ENCODE data around the gene MMP24. TPM values are rescaled to one million over a fixed set of nuclear protein-coding genes. Genes with fewer than 3 reads are reported as not detected.
"Not testable (repeated sequence)": the region's sequence is repeated elsewhere in the genome, so short reads cannot be mapped to it uniquely, and the experiment has no call there.

Gene MMP24
- total and polyA plus RNA-seq, 2 of the 13 experiments (the other 11 are each of a cell fraction or from before 2014, with no cell fraction given): 0.29 to 0.35 TPM

DNA sequence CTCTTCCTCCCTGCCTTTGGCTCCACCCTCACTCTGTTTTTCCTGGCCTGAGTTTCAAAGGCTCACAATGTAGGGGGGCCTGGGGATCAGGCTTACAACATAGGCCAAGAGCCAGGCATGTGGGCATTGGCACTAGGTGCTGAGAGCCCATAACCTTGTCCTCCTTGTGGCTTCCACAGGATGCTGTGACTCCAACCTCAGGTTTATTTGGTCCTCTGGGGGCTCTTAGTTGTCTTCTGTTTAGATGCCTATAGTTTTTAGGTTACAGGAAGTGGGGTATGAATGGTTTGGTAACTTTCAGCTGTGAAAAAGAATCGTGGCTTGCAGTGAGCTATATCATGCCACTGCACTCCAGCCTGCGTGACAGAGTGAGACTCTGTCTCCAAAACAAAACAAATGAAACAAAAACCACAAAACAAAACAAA is 25.6 kb downstream of the MMP24 start (continued):
- TF ChIP-seq, protein P1, sequence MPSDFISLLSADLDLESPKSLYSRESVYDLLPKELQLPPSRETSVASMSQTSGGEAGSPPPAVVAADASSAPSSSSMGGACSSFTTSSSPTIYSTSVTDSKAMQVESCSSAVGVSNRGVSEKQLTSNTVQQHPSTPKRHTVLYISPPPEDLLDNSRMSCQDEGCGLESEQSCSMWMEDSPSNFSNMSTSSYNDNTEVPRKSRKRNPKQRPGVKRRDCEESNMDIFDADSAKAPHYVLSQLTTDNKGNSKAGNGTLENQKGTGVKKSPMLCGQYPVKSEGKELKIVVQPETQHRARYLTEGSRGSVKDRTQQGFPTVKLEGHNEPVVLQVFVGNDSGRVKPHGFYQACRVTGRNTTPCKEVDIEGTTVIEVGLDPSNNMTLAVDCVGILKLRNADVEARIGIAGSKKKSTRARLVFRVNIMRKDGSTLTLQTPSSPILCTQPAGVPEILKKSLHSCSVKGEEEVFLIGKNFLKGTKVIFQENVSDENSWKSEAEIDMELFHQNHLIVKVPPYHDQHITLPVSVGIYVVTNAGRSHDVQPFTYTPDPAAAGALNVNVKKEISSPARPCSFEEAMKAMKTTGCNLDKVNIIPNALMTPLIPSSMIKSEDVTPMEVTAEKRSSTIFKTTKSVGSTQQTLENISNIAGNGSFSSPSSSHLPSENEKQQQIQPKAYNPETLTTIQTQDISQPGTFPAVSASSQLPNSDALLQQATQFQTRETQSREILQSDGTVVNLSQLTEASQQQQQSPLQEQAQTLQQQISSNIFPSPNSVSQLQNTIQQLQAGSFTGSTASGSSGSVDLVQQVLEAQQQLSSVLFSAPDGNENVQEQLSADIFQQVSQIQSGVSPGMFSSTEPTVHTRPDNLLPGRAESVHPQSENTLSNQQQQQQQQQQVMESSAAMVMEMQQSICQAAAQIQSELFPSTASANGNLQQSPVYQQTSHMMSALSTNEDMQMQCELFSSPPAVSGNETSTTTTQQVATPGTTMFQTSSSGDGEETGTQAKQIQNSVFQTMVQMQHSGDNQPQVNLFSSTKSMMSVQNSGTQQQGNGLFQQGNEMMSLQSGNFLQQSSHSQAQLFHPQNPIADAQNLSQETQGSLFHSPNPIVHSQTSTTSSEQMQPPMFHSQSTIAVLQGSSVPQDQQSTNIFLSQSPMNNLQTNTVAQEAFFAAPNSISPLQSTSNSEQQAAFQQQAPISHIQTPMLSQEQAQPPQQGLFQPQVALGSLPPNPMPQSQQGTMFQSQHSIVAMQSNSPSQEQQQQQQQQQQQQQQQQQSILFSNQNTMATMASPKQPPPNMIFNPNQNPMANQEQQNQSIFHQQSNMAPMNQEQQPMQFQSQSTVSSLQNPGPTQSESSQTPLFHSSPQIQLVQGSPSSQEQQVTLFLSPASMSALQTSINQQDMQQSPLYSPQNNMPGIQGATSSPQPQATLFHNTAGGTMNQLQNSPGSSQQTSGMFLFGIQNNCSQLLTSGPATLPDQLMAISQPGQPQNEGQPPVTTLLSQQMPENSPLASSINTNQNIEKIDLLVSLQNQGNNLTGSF (CRISPR knock-in tag; IDR thresholded peaks at IDR 0.05): no peak
- TF ChIP-seq, protein P2, sequence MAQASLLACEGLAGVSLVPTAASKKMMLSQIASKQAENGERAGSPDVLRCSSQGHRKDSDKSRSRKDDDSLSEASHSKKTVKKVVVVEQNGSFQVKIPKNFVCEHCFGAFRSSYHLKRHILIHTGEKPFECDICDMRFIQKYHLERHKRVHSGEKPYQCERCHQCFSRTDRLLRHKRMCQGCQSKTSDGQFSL (CRISPR knock-in tag; IDR thresholded peaks at IDR 0.05): no peak
- TF ChIP-seq SP2 (CRISPR knock-in tag; IDR thresholded peaks at IDR 0.05): no peak
- TF ChIP-seq, protein P3, sequence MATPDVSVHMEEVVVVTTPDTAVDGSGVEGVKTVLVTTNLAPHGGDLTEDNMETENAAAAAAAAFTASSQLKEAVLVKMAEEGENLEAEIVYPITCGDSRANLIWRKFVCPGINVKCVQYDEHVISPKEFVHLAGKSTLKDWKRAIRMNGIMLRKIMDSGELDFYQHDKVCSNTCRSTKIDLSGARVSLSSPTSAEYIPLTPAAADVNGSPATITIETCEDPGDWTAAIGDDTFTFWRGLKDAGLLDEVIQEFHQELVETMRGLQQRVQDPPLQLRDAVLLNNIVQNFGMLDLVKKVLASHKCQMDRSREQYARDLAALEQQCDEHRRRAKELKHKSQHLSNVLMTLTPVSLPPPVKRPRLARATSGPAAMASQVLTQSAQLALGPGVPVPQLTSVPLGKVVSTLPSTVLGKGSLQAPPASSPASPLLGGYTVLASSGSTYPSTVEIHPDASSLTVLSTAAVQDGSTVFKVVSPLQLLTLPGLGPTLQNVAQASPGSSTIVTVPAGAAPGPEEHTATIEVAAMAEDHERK (CRISPR knock-in tag; IDR thresholded peaks at IDR 0.05; ENCODE audit: low read depth): no peak
- no peak for TF ChIP-seq NFE2L2 (IDR thresholded peaks at IDR 0.05; ENCODE audit: low read length)
- TF ChIP-seq ZNF879 (CRISPR knock-in tag; IDR thresholded peaks at IDR 0.05): no peak
- TF ChIP-seq, protein P4, sequence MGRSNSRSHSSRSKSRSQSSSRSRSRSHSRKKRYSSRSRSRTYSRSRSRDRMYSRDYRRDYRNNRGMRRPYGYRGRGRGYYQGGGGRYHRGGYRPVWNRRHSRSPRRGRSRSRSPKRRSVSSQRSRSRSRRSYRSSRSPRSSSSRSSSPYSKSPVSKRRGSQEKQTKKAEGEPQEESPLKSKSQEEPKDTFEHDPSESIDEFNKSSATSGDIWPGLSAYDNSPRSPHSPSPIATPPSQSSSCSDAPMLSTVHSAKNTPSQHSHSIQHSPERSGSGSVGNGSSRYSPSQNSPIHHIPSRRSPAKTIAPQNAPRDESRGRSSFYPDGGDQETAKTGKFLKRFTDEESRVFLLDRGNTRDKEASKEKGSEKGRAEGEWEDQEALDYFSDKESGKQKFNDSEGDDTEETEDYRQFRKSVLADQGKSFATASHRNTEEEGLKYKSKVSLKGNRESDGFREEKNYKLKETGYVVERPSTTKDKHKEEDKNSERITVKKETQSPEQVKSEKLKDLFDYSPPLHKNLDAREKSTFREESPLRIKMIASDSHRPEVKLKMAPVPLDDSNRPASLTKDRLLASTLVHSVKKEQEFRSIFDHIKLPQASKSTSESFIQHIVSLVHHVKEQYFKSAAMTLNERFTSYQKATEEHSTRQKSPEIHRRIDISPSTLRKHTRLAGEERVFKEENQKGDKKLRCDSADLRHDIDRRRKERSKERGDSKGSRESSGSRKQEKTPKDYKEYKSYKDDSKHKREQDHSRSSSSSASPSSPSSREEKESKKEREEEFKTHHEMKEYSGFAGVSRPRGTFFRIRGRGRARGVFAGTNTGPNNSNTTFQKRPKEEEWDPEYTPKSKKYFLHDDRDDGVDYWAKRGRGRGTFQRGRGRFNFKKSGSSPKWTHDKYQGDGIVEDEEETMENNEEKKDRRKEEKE (IDR thresholded peaks at IDR 0.05): no peak

DNA sequence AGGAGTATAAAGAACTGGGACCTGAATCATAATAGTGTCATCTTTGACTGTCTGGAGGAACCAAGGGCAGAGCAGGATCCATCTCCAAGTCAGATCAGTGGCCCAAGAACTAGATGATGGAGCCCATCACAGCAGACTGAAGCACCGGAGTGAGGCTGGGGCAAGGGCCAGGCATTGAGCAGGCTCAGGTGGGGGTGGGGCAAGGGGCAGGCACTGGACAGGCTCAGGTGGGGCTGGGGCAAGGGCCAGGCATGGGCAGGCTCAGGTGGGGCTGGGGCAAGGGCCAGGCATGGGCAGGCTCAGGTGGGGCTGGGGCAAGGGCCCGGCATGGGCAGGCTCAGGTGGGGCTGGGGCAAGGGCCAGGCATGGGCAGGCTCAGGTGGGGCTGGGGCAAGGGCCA is 26.1 kb downstream of the MMP24 start:
- H3K9me3 ChIP-seq (ENCODE audit: low read length); intact Hi-C loops (cut with micrococcal nuclease; ENCODE audit: unreplicated experiment); POLR2A ChIA-PET; H3K79me2 ChIP-seq (ENCODE audit: insufficient read depth, low read length); H3K4me2 ChIP-seq (ENCODE audit: low read depth, low read length); DNase-seq (ENCODE audit: low spot score); H3K27ac ChIP-seq (ENCODE audit: extremely low read length, insufficient read depth, low read length); H3K27me3 ChIP-seq (ENCODE audit: control insufficient read depth in 1 of 2, insufficient read depth in 2 of 2, low read length in 2 of 2); FAIRE-seq; H3K4me3 ChIP-seq (replicated peaks in 1 of 3; ENCODE audit: insufficient read depth in 1 of 3, low read depth in 2 of 3, low read length in 3 of 3); in situ Hi-C loops (cut with HindIII; ENCODE audit: extremely low pct_ligation_motif_present, low pct_unique_long_range_greater_than_20kb); BruUV-seq (replicated peaks); H2AFZ ChIP-seq (ENCODE audit: low read length); H3K9ac ChIP-seq (ENCODE audit: insufficient read depth, low read depth, low read length); ATAC-seq; H4K20me1 ChIP-seq (ENCODE audit: insufficient read depth, low read length); H3K36me3 ChIP-seq (replicated peaks in 1 of 2; ENCODE audit: control insufficient read depth in 1 of 2, insufficient read depth in 2 of 2, low read length in 2 of 2); CTCF ChIA-PET (ENCODE audit: low intra/inter-chr PET ratio, low total read pairs): not testable (repeated sequence)
- WGBS (ENCODE audit: low lambda C conversion rate): 55% methylated on average over 2 of the region's 2 CpGs
- peaks cover 13% of the 10 kb centered on the region for H3K4me1 ChIP-seq (ENCODE audit: insufficient read depth, low read length)

Data from HepG2 (cell line).